ENCODE measurements around the gene NUDT15.

DNA sequence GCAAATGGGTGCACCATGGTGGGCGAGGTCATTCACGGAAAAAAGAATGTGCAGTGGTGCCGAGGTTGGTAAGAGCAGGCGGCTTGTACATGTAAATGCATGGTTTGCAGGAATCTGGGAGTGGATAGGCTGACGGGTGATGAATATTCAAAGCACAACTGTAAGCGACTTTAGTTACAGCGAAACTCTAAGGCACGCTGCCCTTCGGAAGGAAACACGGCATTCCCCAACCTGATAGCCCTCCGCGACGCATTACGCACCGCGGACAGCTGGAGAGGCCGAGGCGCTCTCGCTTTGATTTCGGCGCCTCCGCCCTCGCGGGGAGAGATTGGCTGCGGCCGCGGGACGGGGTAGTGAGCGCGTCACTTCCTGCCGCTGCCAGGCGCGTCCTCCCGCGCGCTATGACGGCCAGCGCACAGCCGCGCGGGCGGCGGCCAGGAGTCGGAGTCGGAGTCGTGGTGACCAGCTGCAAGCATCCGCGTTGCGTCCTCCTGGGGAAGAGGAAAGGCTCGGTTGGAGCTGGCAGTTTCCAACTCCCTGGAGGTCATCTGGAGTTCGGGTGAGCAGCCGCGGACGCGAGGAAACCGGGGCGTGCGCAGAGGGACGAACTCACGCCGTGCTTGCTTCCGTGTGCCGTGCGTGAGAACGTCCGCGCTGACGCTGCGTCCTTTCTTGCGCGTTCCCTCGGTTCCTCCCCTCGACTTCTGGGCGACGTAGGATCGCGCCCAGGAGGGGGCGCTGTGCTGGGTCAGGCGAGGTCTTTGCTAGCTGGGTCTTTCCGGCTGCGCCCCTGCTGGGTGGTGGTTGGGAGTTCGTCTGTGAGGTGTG is at the start of gene NUDT15:
- TF ChIP-seq RCOR1 (IDR thresholded peaks at IDR 0.05; ENCODE audit: low read length) (0 out of 2 replicates have a peak, but pooled peaks have one; percentile 25), MXI1 (IDR thresholded peaks at IDR 0.05; ENCODE audit: low read depth, low read length) (peak; percentile 99)
- TF ChIP-seq, protein P1, sequence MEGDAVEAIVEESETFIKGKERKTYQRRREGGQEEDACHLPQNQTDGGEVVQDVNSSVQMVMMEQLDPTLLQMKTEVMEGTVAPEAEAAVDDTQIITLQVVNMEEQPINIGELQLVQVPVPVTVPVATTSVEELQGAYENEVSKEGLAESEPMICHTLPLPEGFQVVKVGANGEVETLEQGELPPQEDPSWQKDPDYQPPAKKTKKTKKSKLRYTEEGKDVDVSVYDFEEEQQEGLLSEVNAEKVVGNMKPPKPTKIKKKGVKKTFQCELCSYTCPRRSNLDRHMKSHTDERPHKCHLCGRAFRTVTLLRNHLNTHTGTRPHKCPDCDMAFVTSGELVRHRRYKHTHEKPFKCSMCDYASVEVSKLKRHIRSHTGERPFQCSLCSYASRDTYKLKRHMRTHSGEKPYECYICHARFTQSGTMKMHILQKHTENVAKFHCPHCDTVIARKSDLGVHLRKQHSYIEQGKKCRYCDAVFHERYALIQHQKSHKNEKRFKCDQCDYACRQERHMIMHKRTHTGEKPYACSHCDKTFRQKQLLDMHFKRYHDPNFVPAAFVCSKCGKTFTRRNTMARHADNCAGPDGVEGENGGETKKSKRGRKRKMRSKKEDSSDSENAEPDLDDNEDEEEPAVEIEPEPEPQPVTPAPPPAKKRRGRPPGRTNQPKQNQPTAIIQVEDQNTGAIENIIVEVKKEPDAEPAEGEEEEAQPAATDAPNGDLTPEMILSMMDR (IDR thresholded peaks at IDR 0.05) = peak; percentile 98
- TF ChIP-seq, protein P2, sequence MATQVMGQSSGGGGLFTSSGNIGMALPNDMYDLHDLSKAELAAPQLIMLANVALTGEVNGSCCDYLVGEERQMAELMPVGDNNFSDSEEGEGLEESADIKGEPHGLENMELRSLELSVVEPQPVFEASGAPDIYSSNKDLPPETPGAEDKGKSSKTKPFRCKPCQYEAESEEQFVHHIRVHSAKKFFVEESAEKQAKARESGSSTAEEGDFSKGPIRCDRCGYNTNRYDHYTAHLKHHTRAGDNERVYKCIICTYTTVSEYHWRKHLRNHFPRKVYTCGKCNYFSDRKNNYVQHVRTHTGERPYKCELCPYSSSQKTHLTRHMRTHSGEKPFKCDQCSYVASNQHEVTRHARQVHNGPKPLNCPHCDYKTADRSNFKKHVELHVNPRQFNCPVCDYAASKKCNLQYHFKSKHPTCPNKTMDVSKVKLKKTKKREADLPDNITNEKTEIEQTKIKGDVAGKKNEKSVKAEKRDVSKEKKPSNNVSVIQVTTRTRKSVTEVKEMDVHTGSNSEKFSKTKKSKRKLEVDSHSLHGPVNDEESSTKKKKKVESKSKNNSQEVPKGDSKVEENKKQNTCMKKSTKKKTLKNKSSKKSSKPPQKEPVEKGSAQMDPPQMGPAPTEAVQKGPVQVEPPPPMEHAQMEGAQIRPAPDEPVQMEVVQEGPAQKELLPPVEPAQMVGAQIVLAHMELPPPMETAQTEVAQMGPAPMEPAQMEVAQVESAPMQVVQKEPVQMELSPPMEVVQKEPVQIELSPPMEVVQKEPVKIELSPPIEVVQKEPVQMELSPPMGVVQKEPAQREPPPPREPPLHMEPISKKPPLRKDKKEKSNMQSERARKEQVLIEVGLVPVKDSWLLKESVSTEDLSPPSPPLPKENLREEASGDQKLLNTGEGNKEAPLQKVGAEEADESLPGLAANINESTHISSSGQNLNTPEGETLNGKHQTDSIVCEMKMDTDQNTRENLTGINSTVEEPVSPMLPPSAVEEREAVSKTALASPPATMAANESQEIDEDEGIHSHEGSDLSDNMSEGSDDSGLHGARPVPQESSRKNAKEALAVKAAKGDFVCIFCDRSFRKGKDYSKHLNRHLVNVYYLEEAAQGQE (IDR thresholded peaks at IDR 0.05; ENCODE audit: low read depth, low read length) = peak; percentile 52; the same call in 1 of the 2 replicates
- TF ChIP-seq, protein P3, sequence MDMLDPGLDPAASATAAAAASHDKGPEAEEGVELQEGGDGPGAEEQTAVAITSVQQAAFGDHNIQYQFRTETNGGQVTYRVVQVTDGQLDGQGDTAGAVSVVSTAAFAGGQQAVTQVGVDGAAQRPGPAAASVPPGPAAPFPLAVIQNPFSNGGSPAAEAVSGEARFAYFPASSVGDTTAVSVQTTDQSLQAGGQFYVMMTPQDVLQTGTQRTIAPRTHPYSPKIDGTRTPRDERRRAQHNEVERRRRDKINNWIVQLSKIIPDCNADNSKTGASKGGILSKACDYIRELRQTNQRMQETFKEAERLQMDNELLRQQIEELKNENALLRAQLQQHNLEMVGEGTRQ (IDR thresholded peaks at IDR 0.05; ENCODE audit: borderline replicate concordance, low read depth, low read length) = no peak
